Uterus (tissue), 2 donors: ENCODE measurements around the gene EFCC1.

Experiments used
- POLR2A ChIP-seq, 2 donors: fragments of 450-650 bp; IDR thresholded peaks; one replicate each; pipeline ENCODE4 v1.6.1; 2016; ENCODE audit warnings: antibody characterized with exemption in 2 of 2, mild to moderate bottlenecking in 1 of 2, moderate library complexity in 1 of 2
- TF ChIP-seq, protein P1 (sequence below), 4 experiments: fragments of 200-600 bp in 2 of 4; fragments of 450-650 bp in 2 of 4; sonication (generic) in 2 of 4; IDR thresholded peaks; one replicate each; pipeline ENCODE4 v1.5.1; 2016 to 2019; ENCODE audit warnings: antibody characterized with exemption in 4 of 4, mild to moderate bottlenecking in 2 of 4, moderate library complexity in 1 of 4

- TF ChIP-seq, protein P1, sequence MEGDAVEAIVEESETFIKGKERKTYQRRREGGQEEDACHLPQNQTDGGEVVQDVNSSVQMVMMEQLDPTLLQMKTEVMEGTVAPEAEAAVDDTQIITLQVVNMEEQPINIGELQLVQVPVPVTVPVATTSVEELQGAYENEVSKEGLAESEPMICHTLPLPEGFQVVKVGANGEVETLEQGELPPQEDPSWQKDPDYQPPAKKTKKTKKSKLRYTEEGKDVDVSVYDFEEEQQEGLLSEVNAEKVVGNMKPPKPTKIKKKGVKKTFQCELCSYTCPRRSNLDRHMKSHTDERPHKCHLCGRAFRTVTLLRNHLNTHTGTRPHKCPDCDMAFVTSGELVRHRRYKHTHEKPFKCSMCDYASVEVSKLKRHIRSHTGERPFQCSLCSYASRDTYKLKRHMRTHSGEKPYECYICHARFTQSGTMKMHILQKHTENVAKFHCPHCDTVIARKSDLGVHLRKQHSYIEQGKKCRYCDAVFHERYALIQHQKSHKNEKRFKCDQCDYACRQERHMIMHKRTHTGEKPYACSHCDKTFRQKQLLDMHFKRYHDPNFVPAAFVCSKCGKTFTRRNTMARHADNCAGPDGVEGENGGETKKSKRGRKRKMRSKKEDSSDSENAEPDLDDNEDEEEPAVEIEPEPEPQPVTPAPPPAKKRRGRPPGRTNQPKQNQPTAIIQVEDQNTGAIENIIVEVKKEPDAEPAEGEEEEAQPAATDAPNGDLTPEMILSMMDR (IDR thresholded peaks at IDR 0.05), result no peak
- no peak for TF ChIP-seq POLR2A (IDR thresholded peaks at IDR 0.05)
Measured at GRCh38 chr3:129061023-129061887, 60.2 kb downstream of the EFCC1 start.
